Mesothelial cell of epicardium (in vitro differentiated cells): ENCODE measurements around the gene B3GALT5. TPM values are rescaled to one million over a fixed set of nuclear protein-coding genes. Genes with fewer than 3 reads are reported as not detected.

Source experiments
- DNase-seq, 2 experiments: peaks; one replicate each; pipeline ENCODE4 v3.0.0; 2021; ENCODE audit warnings: low spot score in 2 of 2; ENCODE audit not compliant: unreplicated experiment in 2 of 2
- H3K27ac Mint-ChIP-seq: 2 replicates; pipeline ENCODE4 v1.8.0; 2021; ENCODE audit warnings: mixed read lengths
- H3K27me3 Mint-ChIP-seq: 2 replicates; pipeline ENCODE4 v1.8.0; 2021; ENCODE audit warnings: low read depth, mixed read lengths
- H3K36me3 Mint-ChIP-seq: 2 replicates; pipeline ENCODE4 v1.8.0; 2021; ENCODE audit warnings: mixed read lengths
- H3K4me1 Mint-ChIP-seq: 2 replicates; pipeline ENCODE4 v1.8.0; 2021; ENCODE audit warnings: mixed read lengths
- H3K4me3 Mint-ChIP-seq: 2 replicates; pipeline ENCODE4 v1.8.0; 2021; ENCODE audit warnings: mild to moderate bottlenecking, moderate library complexity, mixed read lengths
- H3K9me3 Mint-ChIP-seq: 2 replicates; pipeline ENCODE4 v1.8.0; 2021; ENCODE audit warnings: mixed read lengths
- total RNA-seq: library from RNA; stranded (reverse); gene quantifications from 3 replicates; pipeline ENCODE4 v1.2.1, GENCODE V29; 2021
- TF ChIP-seq, protein P1 (sequence below): fragments of 200-600 bp; sonication (generic); IDR thresholded peaks from one replicate; pipeline ENCODE4 v1.5.0; 2021; ENCODE audit warnings: antibody characterized with exemption; ENCODE audit not compliant: unreplicated experiment

The B3GALT5 gene
- total RNA-seq, 1 donor from 2014 or later = 6.8 TPM

- H3K36me3 Mint-ChIP-seq = no peaks in the 10 kb centered on the region
- H3K27me3 Mint-ChIP-seq = peaks cover 1% of the 10 kb centered on the region
- peaks cover 7% of the 10 kb centered on the region for H3K9me3 Mint-ChIP-seq
- H3K27ac Mint-ChIP-seq = no peak overlapping the region
- H3K4me1 Mint-ChIP-seq = peaks cover 22% of the 10 kb centered on the region
- DNase-seq = no peak
- H3K4me3 Mint-ChIP-seq = no peak overlapping the region
- TF ChIP-seq, protein P1, sequence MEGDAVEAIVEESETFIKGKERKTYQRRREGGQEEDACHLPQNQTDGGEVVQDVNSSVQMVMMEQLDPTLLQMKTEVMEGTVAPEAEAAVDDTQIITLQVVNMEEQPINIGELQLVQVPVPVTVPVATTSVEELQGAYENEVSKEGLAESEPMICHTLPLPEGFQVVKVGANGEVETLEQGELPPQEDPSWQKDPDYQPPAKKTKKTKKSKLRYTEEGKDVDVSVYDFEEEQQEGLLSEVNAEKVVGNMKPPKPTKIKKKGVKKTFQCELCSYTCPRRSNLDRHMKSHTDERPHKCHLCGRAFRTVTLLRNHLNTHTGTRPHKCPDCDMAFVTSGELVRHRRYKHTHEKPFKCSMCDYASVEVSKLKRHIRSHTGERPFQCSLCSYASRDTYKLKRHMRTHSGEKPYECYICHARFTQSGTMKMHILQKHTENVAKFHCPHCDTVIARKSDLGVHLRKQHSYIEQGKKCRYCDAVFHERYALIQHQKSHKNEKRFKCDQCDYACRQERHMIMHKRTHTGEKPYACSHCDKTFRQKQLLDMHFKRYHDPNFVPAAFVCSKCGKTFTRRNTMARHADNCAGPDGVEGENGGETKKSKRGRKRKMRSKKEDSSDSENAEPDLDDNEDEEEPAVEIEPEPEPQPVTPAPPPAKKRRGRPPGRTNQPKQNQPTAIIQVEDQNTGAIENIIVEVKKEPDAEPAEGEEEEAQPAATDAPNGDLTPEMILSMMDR = no peak
Observed at GRCh38 chr21:39599191-39599970, 13.4 kb upstream of the B3GALT5 start.

- Mint-ChIP-seq H3K27ac (no peak overlapping the region), H3K4me1 (peaks cover 22% of the 10 kb centered on the region), H3K36me3 (no peaks in the 10 kb centered on the region), H3K27me3 (peaks cover 1% of the 10 kb centered on the region), H3K4me3 (no peak overlapping the region), H3K9me3 (no peaks in the 10 kb centered on the region)
- TF ChIP-seq, protein P1 = no peak
- no peak for DNase-seq
Observed at GRCh38 chr21:39601187-39601928, 11.4 kb upstream of the B3GALT5 start.

DNA sequence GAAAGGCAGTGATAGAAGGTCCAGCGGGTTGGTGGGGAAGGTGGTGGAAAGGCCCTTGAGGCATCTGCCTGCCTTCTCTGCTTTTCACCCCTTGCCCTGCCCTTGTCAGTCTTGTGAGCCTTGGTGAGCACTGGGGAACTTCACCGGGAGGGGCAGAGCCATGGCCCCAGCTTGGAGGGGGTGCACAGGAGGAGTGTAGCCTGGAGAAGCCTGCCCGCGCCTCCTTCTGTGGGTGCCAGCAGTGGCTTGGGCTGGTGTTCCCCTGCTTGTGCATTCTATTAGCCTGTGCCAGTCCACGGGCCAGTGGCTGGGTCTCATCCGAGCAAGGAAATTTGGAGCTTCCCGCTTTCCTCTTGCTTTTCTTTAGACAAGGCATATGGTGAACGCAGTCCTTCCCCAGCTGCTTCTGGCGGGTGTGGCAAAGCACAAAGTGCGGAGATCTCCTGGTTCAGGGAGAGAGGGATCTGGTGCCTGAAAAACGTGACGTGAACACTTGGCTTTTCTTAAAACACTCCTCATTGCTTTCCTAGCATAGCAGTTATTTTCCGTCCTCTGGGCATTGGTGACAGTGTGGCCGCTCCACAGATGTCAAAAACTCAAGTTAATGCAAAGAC lies 10.6 kb upstream of the B3GALT5 start:
- no peak overlapping the region for H3K27ac Mint-ChIP-seq
- H3K4me3 Mint-ChIP-seq = no peak overlapping the region
- no peak for DNase-seq
- no peaks in the 10 kb centered on the region for H3K36me3 Mint-ChIP-seq
- no peaks in the 10 kb centered on the region for H3K9me3 Mint-ChIP-seq
- peaks cover 1% of the 10 kb centered on the region for H3K27me3 Mint-ChIP-seq
- TF ChIP-seq, protein P1 = no peak
- peaks cover 22% of the 10 kb centered on the region for H3K4me1 Mint-ChIP-seq

- Mint-ChIP-seq H3K27ac (no peak overlapping the region), H3K4me1 (peaks cover 22% of the 10 kb centered on the region), H3K27me3 (peaks cover 1% of the 10 kb centered on the region), H3K9me3 (no peaks in the 10 kb centered on the region), H3K4me3 (no peak overlapping the region), H3K36me3 (peaks cover 2% of the 10 kb centered on the region)
- no peak for DNase-seq
- TF ChIP-seq, protein P1 = no peak
Observed at GRCh38 chr21:39602793-39603192, 9.9 kb upstream of the B3GALT5 start.

- no peaks in the 10 kb centered on the region for H3K9me3 Mint-ChIP-seq
- H3K36me3 Mint-ChIP-seq = peaks cover 2% of the 10 kb centered on the region
- no peak for DNase-seq
- H3K4me1 Mint-ChIP-seq = peaks cover 20% of the 10 kb centered on the region
- H3K4me3 Mint-ChIP-seq = no peak overlapping the region
- H3K27ac Mint-ChIP-seq = no peak overlapping the region
- H3K27me3 Mint-ChIP-seq = peaks cover 1% of the 10 kb centered on the region
- TF ChIP-seq, protein P1 = no peak
Observed at GRCh38 chr21:39604951-39605350, 7.8 kb upstream of the B3GALT5 start.
